Colonic mucosa (tissue), 4 donors: ENCODE results near the gene ACR. TPM values are rescaled to one million over a fixed set of nuclear protein-coding genes. Genes with fewer than 3 reads are reported as not detected.

Source experiments
- DNase-seq: peaks from one replicate; pipeline ENCODE4 v3.0.0-alpha.2; 2020
- H3K27ac ChIP-seq: fragments of 200-600 bp; one replicate; pipeline ENCODE4 v1.8.0; 2021
- H3K27me3 ChIP-seq: fragments of 200-600 bp; one replicate; pipeline ENCODE4 v1.8.0; 2021
- H3K36me3 ChIP-seq: fragments of 200-600 bp; one replicate; pipeline ENCODE4 v1.8.0; 2021
- H3K4me1 ChIP-seq: fragments of 200-600 bp; one replicate; pipeline ENCODE4 v1.8.0; 2021; ENCODE audit warnings: mild to moderate bottlenecking
- H3K4me3 ChIP-seq: fragments of 200-600 bp; one replicate; pipeline ENCODE4 v1.8.0; 2021
- H3K9ac ChIP-seq, 2 donors: one replicate each; pipeline ENCODE4 v1.7.0; 2013; ENCODE audit warnings: control low read depth in 2 of 2, low read depth in 2 of 2, low read length in 2 of 2
- H3K9me3 ChIP-seq: fragments of 200-600 bp; one replicate; pipeline ENCODE4 v1.8.0; 2021
- intact Hi-C: fragments of 100-400 bp; cut with DNase I; formaldehyde crosslinking; loops from one replicate; pipeline ENCODE4 v1.14.1; 2022
- total RNA-seq, 2 donors: library from RNA; stranded (reverse); fragmentation: NEBNext Ultra II Directional in 1 of 2; extraction: Animal tissue kit (Norgen Biotek cat#: 25700) in 1 of 2; gene quantifications; one replicate each; pipeline ENCODE4 v1.2.1, GENCODE V29; 2021
- TF ChIP-seq, protein P1 (sequence below): fragments of 200-600 bp; IDR thresholded peaks from one replicate; pipeline ENCODE4 v1.8.0; 2022; ENCODE audit warnings: antibody characterized with exemption, mild to moderate bottlenecking
- donor health status: healthy.
- donor health status: DM: no; HTN: no; CAD: no.
- donor health status: DM: no; HTN: no; CAD: no.

The ACR gene
- total RNA-seq, 2 donors from 2014 or later: 0.77 to 0.80 TPM

DNA sequence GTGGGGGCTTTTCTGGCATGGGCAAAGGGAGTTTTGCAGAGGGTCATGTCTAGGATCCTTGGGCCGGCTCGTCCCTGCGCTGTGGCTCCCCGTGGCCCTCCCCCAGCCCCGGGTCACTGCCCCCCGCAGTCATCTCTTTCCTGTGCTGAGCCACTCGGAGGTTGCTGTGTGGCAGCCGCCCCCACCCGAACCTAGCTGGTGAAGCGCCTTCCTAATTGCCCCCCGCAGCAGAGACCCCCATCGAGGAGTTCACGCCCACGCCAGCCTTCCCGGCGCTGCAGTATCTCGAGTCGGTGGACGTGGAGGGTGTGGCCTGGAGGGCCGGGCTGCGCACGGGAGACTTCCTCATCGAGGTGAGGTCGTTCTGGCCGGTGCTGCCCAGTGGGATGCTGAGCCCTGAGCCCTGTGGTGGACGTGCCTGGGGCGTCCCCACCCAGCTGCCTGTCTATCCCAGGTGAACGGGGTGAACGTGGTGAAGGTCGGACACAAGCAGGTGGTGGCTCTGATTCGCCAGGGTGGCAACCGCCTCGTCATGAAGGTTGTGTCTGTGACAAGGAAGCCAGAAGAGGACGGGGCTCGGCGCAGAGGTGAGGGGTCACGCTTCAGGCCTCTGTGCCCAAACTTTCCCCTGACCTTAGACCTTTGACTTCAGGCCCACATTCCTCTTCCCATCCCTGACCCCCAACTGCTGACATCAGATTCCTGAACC lies 33.3 kb upstream of the ACR start:
- no peak overlapping the region for H3K4me3 ChIP-seq
- H3K9ac ChIP-seq: no peak overlapping the region
- no peaks in the 10 kb centered on the region for H3K27me3 ChIP-seq
- H3K36me3 ChIP-seq: no peaks in the 10 kb centered on the region
- intact Hi-C loops: no loop called here
- TF ChIP-seq, protein P1, sequence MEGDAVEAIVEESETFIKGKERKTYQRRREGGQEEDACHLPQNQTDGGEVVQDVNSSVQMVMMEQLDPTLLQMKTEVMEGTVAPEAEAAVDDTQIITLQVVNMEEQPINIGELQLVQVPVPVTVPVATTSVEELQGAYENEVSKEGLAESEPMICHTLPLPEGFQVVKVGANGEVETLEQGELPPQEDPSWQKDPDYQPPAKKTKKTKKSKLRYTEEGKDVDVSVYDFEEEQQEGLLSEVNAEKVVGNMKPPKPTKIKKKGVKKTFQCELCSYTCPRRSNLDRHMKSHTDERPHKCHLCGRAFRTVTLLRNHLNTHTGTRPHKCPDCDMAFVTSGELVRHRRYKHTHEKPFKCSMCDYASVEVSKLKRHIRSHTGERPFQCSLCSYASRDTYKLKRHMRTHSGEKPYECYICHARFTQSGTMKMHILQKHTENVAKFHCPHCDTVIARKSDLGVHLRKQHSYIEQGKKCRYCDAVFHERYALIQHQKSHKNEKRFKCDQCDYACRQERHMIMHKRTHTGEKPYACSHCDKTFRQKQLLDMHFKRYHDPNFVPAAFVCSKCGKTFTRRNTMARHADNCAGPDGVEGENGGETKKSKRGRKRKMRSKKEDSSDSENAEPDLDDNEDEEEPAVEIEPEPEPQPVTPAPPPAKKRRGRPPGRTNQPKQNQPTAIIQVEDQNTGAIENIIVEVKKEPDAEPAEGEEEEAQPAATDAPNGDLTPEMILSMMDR: no peak
- no peak for DNase-seq
- no peaks in the 10 kb centered on the region for H3K9me3 ChIP-seq
- no peak overlapping the region for H3K27ac ChIP-seq
- no peaks in the 10 kb centered on the region for H3K4me1 ChIP-seq

- H3K4me1 ChIP-seq: no peaks in the 10 kb centered on the region
- no peaks in the 10 kb centered on the region for H3K27me3 ChIP-seq
- intact Hi-C loops: no loop called here
- no peak for DNase-seq
- no peak overlapping the region for H3K9ac ChIP-seq
- H3K27ac ChIP-seq: no peak overlapping the region
- no peaks in the 10 kb centered on the region for H3K36me3 ChIP-seq
- TF ChIP-seq, protein P1: no peak
- H3K9me3 ChIP-seq: no peaks in the 10 kb centered on the region
- no peak overlapping the region for H3K4me3 ChIP-seq
These were observed 32.7 kb upstream of the ACR start for GRCh38 chr22:50705219-50705691.

DNA sequence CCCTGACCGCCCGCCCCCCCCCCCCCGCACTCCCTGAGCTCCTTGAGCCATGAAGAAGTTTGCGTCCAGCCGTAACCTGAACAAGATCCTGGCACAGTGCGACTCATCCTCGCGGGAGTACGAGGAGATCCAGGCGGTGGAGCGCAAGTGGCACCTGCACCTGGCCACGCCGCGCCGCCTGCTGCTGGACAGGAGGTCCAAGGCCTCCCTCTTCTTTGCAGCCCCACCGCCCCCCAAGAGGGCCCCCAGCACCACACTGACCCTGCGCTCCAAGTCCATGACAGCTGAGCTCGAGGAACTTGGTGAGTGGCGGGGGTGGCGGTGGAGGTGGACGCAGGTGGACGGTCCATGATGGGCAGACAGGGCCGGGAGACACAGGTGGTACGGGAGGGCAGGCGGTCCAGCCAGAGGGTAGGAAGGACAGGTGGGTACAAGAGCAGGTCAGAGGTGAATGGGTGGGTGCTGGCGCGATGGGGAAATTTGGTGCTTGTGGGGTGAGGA lies 32.1 kb upstream of the ACR start:
- H3K4me3 ChIP-seq: no peak overlapping the region
- no peak overlapping the region for H3K9ac ChIP-seq
- no peaks in the 10 kb centered on the region for H3K4me1 ChIP-seq
- TF ChIP-seq, protein P1: no peak
- no peak for DNase-seq
- H3K27ac ChIP-seq: no peak overlapping the region
- no peaks in the 10 kb centered on the region for H3K27me3 ChIP-seq
- intact Hi-C loops: no loop called here
- no peaks in the 10 kb centered on the region for H3K36me3 ChIP-seq
- H3K9me3 ChIP-seq: no peaks in the 10 kb centered on the region

DNA sequence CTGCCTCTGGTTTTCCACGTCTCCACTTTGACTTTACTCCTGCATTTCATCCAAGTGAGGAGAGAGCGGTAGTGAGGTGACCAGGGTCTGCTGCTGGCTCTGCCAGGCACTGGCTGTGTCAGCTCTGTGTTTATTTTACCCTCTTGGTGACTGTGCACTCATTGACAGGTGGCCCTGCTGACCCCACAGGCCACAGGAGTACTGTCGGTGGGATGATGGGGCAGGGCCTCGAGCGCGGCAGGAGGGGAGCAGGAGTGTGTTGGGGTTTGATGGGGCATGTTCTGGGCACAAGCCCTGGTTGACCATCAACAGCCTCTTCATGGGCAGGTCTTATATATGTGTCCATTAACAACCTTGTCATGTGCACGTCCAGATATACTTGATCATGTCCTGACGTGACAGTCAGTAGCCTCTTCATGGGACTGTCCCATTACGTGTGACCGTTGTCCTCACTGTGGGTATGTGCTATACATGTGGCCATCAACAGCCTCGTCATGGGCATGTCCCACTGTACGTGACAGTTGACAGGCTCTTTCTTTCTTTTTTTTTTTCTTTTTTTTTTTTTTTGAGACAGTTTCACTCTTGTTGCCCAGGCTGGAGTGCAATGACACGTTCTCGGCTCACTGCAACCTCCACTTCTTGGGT lies 31.4 kb upstream of the ACR start:
- H3K9me3 ChIP-seq: no peaks in the 10 kb centered on the region
- TF ChIP-seq, protein P1: no peak
- intact Hi-C loops: no loop called here
- no peaks in the 10 kb centered on the region for H3K36me3 ChIP-seq
- no peak overlapping the region for H3K9ac ChIP-seq
- DNase-seq: no peak
- H3K27ac ChIP-seq: no peak overlapping the region
- H3K4me1 ChIP-seq: no peaks in the 10 kb centered on the region
- H3K27me3 ChIP-seq: no peaks in the 10 kb centered on the region
- H3K4me3 ChIP-seq: no peak overlapping the region

DNA sequence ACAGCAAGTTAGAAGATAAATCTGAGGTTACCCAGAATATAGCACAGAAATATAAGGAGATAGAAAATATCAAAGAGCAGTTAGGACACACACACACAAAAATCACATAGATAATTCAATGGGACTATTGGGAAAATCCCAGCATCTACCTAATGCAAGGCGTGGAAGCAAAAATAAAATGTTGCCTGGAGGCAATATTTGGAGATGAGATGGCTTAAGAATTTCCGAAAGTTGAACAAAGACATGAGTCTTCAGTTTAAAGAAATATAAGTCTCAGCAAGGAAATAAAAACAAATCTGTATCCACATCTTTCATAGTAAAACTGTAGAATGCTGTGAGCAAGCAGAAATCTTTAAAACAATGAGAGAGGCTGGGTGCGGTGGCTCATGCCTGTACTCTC lies 29.5 kb upstream of the ACR start:
- Histone ChIP-seq H3K36me3 (no peaks in the 10 kb centered on the region), H3K4me1 (no peaks in the 10 kb centered on the region), H3K9me3 (no peaks in the 10 kb centered on the region), H3K27me3 (no peaks in the 10 kb centered on the region), H3K27ac (no peak overlapping the region), H3K4me3 (no peak overlapping the region), H3K9ac (no peak overlapping the region)
- TF ChIP-seq, protein P1: no peak
- intact Hi-C loops: no loop called here
- DNase-seq: no peak
